Left lung (tissue), 10 donors: ENCODE measurements around the gene GLB1L3. TPM values are rescaled to one million over a fixed set of nuclear protein-coding genes. Genes with fewer than 3 reads are reported as not detected.

Experiments
- ATAC-seq: fragments of 200-7000 bp; cut with Tn5 transposase; one replicate; pipeline ENCODE4 v1.9.1; 2020; ENCODE audit warnings: moderate library complexity
- DNase-seq, 4 donors: peaks; one replicate each; pipeline ENCODE4 v3.0.0-alpha.2; 2013 to 2020
- H3K27ac ChIP-seq, 2 donors: fragments of 200-600 bp; sonication (generic) in 1 of 2; one replicate each; pipeline versions ENCODE4 v1.5.0 to v1.8.0; 2020 to 2021
- H3K27me3 ChIP-seq, 2 donors: fragments of 200-600 bp; sonication (generic) in 1 of 2; one replicate each; pipeline versions ENCODE4 v1.5.0 to v1.8.0; 2020 to 2021
- H3K36me3 ChIP-seq, 2 donors: fragments of 200-600 bp; sonication (generic) in 1 of 2; one replicate each; pipeline versions ENCODE4 v1.5.0 to v1.8.0; 2020 to 2021
- H3K4me1 ChIP-seq, 2 donors: fragments of 200-600 bp; one replicate each; pipeline ENCODE4 v1.8.0; 2021
- H3K4me3 ChIP-seq, 2 donors: fragments of 200-600 bp; sonication (generic) in 1 of 2; one replicate each; pipeline versions ENCODE4 v1.5.0 to v1.8.0; 2020 to 2021; ENCODE audit warnings: mild to moderate bottlenecking in 1 of 2
- H3K9me3 ChIP-seq, 2 donors: fragments of 200-600 bp; sonication (generic) in 1 of 2; one replicate each; pipeline versions ENCODE4 v1.5.0 to v1.8.0; 2020 to 2021
- CTCF ChIP-seq, 2 donors: fragments of 200-600 bp; sonication (generic) in 1 of 2; IDR thresholded peaks; one replicate each; pipeline versions ENCODE4 v1.5.0 to v1.8.0; 2021; ENCODE audit warnings: antibody characterized with exemption in 2 of 2
- intact Hi-C, 2 donors: fragments of 100-400 bp; cut with DNase I; formaldehyde crosslinking; loops; one replicate each; pipeline versions ENCODE4 v1.11.2 to v1.14.2; 2022
- polyA plus RNA-seq, 6 donors: library from polyadenylated mRNA; unstranded; fragments of 120-200 nt; gene quantifications; one replicate each; pipeline ENCODE4 v1.2.1, GENCODE V29; 2013; ENCODE audit not compliant: insufficient read length in 6 of 6
- total RNA-seq, 2 donors: library from RNA; stranded (reverse); fragmentation: NEBNext Ultra II Directional; extraction: Animal tissue kit (Norgen Biotek cat#: 25700); gene quantifications; one replicate each; pipeline ENCODE4 v1.2.1, GENCODE V29; 2021
- donor health status: DM: no; HTN: yes; CAD: no.
- donor health status: DM: no; HTN: no; CAD: no.

GLB1L3 gene
- total and polyA plus RNA-seq, 8 donors, result 0.10 to 0.29 (median 0.15) TPM; not detected in 2

GRCh38 chr11:134349802-134350355, 73.7 kb downstream of the GLB1L3 start:
- Histone ChIP-seq H3K27me3 (no peaks in the 10 kb centered on the region), H3K4me1 (no peaks in the 10 kb centered on the region), H3K4me3 (no peak overlapping the region), H3K36me3 (no peaks in the 10 kb centered on the region), H3K27ac (no peak overlapping the region), H3K9me3 (no peaks in the 10 kb centered on the region)
- DNase-seq (no peak), ATAC-seq (no peak)
- intact Hi-C loops, result no loop called here
- no peak for TF ChIP-seq CTCF (IDR thresholded peaks at IDR 0.05)

GRCh38 chr11:134350381-134350780, 74.2 kb downstream of the GLB1L3 start:
- intact Hi-C loops, result no loop called here
- no peaks in the 10 kb centered on the region for H3K4me1 ChIP-seq
- H3K36me3 ChIP-seq, result no peaks in the 10 kb centered on the region
- H3K27me3 ChIP-seq, result no peaks in the 10 kb centered on the region
- no peak overlapping the region for H3K4me3 ChIP-seq
- no peak overlapping the region for H3K27ac ChIP-seq
- ATAC-seq, result no peak
- no peak for DNase-seq
- TF ChIP-seq CTCF (IDR thresholded peaks at IDR 0.05), result no peak
- H3K9me3 ChIP-seq, result no peaks in the 10 kb centered on the region

- Histone ChIP-seq H3K4me1 (no peaks in the 10 kb centered on the region), H3K27me3 (no peaks in the 10 kb centered on the region), H3K36me3 (no peaks in the 10 kb centered on the region), H3K27ac (no peak overlapping the region), H3K4me3 (no peak overlapping the region), H3K9me3 (no peaks in the 10 kb centered on the region)
- TF ChIP-seq CTCF (IDR thresholded peaks at IDR 0.05), result no peak
- no peak for DNase-seq
- no peak for ATAC-seq
- intact Hi-C loops, result no loop called here
These were observed 75.9 kb downstream of the GLB1L3 start for GRCh38 chr11:134352111-134352510.

- intact Hi-C loops, result no loop called here
These were observed 79.0 kb downstream of the GLB1L3 start for GRCh38 chr11:134355136-134355535.

GRCh38 chr11:134355656-134356055, 79.5 kb downstream of the GLB1L3 start:
- intact Hi-C loops, result no loop called here
- no peak for TF ChIP-seq CTCF (IDR thresholded peaks at IDR 0.05)
- ATAC-seq (no peak), DNase-seq (no peak)
- Histone ChIP-seq H3K4me1 (no peaks in the 10 kb centered on the region), H3K27me3 (peaks cover 0 to 10% of the 10 kb centered on the region in 2 donors), H3K27ac (no peak overlapping the region), H3K4me3 (no peak overlapping the region), H3K36me3 (no peaks in the 10 kb centered on the region), H3K9me3 (no peaks in the 10 kb centered on the region)

More at GRCh38 chr11:134355136-134355535, 79.0 kb downstream of the GLB1L3 start:
- Histone ChIP-seq H3K4me1 (no peaks in the 10 kb centered on the region), H3K27me3 (peaks cover 0 to 6% of the 10 kb centered on the region in 2 donors), H3K9me3 (no peaks in the 10 kb centered on the region), H3K36me3 (no peaks in the 10 kb centered on the region), H3K27ac (no peak overlapping the region), H3K4me3 (no peak overlapping the region)
- DNase-seq (no peak), ATAC-seq (no peak)
- no peak for TF ChIP-seq CTCF (IDR thresholded peaks at IDR 0.05)
